SK-N-SH (cell line): ENCODE results near the gene SPEM1.

Experiments
- ELF1 ChIP-seq: IDR thresholded peaks from 2 replicates; pipeline ENCODE4 v1.4.0; 2012
- EP300 ChIP-seq, 2 experiments: IDR thresholded peaks; 2 replicates each; pipeline versions ENCODE4 v1.4.0 to v1.6.1; 2012; ENCODE audit warnings: borderline replicate concordance in 1 of 2, low read depth in 1 of 2, low read length in 1 of 2
- EZH2phosphoT487 ChIP-seq: fragments of 200-600 bp; sonication (generic); IDR thresholded peaks from 2 replicates; pipeline ENCODE4 v1.6.1; 2017; ENCODE audit warnings: low read depth, mixed run types, mild to moderate bottlenecking, antibody characterized with exemption, moderate library complexity, borderline replicate concordance
- GABPA ChIP-seq: IDR thresholded peaks from 2 replicates; pipeline ENCODE4 v1.4.0; 2012; ENCODE audit warnings: low read depth, mild to moderate bottlenecking
- MXI1 ChIP-seq: IDR thresholded peaks from 2 replicates; pipeline ENCODE4 v1.6.1; 2012; ENCODE audit warnings: mild to moderate bottlenecking, low read depth, low read length, improper control_type of control experiment
- NFIC ChIP-seq: IDR thresholded peaks from 2 replicates; pipeline ENCODE4 v1.4.0; 2012; ENCODE audit warnings: borderline replicate concordance
- POLR2AphosphoS5 ChIP-seq: IDR thresholded peaks from 2 replicates; pipeline ENCODE4 v1.6.1; 2012; ENCODE audit warnings: low read depth, low read length
- RAD21 ChIP-seq: IDR thresholded peaks from 2 replicates; pipeline ENCODE4 v1.6.1; 2012; ENCODE audit warnings: mild to moderate bottlenecking, low read length
- SMC3 ChIP-seq: IDR thresholded peaks from 2 replicates; pipeline ENCODE4 v1.6.1; 2012; ENCODE audit warnings: low read depth, low read length, improper control_type of control experiment
- TAF1 ChIP-seq: IDR thresholded peaks from 2 replicates; pipeline ENCODE4 v1.6.1; 2012; ENCODE audit warnings: low read depth, mild to moderate bottlenecking, low read length, moderate library complexity, borderline replicate concordance
- TCF12 ChIP-seq: IDR thresholded peaks from 2 replicates; pipeline ENCODE4 v1.4.0; 2012
- TF ChIP-seq, protein P1 (sequence below): IDR thresholded peaks from 2 replicates; pipeline ENCODE4 v1.6.1; 2012; ENCODE audit warnings: mild to moderate bottlenecking, low read depth, low read length, moderate library complexity
- TF ChIP-seq, protein P2 (sequence below): fragments of 200-600 bp; sonication (generic); IDR thresholded peaks from 2 replicates; pipeline ENCODE4 v1.6.1; 2017; ENCODE audit warnings: antibody characterized with exemption, mild to moderate bottlenecking, moderate library complexity
- TF ChIP-seq, protein P3 (sequence below): fragments of 150-350 bp; IDR thresholded peaks from 2 replicates; pipeline ENCODE4 v1.6.1; 2017; ENCODE audit warnings: antibody characterized with exemption, low read length, low read depth, borderline replicate concordance

DNA sequence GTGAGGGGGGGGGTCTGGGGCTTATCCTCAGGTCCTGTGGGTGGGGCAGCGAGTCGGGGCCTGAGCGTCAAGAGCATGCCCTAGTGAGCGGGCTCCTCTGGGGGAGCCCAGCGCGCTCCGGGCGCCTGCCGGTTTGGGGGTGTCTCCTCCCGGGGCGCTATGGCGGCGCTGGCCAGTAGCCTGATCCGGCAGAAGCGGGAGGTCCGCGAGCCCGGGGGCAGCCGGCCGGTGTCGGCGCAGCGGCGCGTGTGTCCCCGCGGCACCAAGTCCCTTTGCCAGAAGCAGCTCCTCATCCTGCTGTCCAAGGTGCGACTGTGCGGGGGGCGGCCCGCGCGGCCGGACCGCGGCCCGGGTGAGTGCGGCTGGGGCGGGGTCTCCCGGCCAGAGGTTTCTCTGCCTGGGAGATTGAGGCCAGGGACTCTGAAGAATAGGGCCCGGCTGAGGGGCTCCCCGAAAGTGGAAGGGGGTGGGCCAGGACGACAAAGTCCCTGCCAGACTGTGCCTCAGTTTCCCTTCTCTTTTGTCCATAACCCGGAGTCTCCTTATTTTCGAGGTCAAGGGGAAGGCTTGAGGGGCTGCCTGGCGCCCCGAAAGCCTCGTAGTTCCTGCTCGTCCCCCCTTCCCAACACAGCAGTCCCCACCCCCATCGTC lies 19.5 kb downstream of the SPEM1 start, which contains the start of gene FGF11:
- TF ChIP-seq TCF12 (no peak), ELF1 (no peak), POLR2AphosphoS5 (no peak), MXI1 (no peak), EP300 (IDR thresholded peaks at IDR 0.05; ENCODE audit: borderline replicate concordance in 1 of 2, low read depth in 1 of 2, low read length in 1 of 2) (no peak), NFIC (no peak), GABPA (no peak), RAD21 (no peak), EZH2phosphoT487 (no peak), TAF1 (no peak), SMC3 (no peak)
- TF ChIP-seq, protein P1, sequence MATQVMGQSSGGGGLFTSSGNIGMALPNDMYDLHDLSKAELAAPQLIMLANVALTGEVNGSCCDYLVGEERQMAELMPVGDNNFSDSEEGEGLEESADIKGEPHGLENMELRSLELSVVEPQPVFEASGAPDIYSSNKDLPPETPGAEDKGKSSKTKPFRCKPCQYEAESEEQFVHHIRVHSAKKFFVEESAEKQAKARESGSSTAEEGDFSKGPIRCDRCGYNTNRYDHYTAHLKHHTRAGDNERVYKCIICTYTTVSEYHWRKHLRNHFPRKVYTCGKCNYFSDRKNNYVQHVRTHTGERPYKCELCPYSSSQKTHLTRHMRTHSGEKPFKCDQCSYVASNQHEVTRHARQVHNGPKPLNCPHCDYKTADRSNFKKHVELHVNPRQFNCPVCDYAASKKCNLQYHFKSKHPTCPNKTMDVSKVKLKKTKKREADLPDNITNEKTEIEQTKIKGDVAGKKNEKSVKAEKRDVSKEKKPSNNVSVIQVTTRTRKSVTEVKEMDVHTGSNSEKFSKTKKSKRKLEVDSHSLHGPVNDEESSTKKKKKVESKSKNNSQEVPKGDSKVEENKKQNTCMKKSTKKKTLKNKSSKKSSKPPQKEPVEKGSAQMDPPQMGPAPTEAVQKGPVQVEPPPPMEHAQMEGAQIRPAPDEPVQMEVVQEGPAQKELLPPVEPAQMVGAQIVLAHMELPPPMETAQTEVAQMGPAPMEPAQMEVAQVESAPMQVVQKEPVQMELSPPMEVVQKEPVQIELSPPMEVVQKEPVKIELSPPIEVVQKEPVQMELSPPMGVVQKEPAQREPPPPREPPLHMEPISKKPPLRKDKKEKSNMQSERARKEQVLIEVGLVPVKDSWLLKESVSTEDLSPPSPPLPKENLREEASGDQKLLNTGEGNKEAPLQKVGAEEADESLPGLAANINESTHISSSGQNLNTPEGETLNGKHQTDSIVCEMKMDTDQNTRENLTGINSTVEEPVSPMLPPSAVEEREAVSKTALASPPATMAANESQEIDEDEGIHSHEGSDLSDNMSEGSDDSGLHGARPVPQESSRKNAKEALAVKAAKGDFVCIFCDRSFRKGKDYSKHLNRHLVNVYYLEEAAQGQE, result no peak
- TF ChIP-seq, protein P2, sequence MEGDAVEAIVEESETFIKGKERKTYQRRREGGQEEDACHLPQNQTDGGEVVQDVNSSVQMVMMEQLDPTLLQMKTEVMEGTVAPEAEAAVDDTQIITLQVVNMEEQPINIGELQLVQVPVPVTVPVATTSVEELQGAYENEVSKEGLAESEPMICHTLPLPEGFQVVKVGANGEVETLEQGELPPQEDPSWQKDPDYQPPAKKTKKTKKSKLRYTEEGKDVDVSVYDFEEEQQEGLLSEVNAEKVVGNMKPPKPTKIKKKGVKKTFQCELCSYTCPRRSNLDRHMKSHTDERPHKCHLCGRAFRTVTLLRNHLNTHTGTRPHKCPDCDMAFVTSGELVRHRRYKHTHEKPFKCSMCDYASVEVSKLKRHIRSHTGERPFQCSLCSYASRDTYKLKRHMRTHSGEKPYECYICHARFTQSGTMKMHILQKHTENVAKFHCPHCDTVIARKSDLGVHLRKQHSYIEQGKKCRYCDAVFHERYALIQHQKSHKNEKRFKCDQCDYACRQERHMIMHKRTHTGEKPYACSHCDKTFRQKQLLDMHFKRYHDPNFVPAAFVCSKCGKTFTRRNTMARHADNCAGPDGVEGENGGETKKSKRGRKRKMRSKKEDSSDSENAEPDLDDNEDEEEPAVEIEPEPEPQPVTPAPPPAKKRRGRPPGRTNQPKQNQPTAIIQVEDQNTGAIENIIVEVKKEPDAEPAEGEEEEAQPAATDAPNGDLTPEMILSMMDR, result no peak
- TF ChIP-seq, protein P3, sequence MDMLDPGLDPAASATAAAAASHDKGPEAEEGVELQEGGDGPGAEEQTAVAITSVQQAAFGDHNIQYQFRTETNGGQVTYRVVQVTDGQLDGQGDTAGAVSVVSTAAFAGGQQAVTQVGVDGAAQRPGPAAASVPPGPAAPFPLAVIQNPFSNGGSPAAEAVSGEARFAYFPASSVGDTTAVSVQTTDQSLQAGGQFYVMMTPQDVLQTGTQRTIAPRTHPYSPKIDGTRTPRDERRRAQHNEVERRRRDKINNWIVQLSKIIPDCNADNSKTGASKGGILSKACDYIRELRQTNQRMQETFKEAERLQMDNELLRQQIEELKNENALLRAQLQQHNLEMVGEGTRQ, result no peak
